GM19438 (cell line): ENCODE measurements around the gene TPD52L1.
"Not testable (repeated sequence)": the region's sequence is repeated elsewhere in the genome, so short reads cannot be mapped to it uniquely, and the experiment has no call there.

Source experiments
- ATAC-seq: cut with Tn5 transposase; IDR thresholded peaks from one replicate; pipeline ENCODE4 v1.9.1; 2021; ENCODE audit warnings: low read depth; ENCODE audit not compliant: unreplicated experiment

Gene TPD52L1

GRCh38 chr6:125138083-125138482 lies 15.5 kb upstream of the TPD52L1 start:
- no peak for ATAC-seq

- no peak for ATAC-seq
These were observed 12.8 kb upstream of the TPD52L1 start for GRCh38 chr6:125140808-125141207.

GRCh38 chr6:125142618-125143017 lies 11.0 kb upstream of the TPD52L1 start:
- ATAC-seq = no peak

GRCh38 chr6:125144822-125145221 lies 8.8 kb upstream of the TPD52L1 start:
- no peak for ATAC-seq

- no peak for ATAC-seq
These were observed 4.1 kb upstream of the TPD52L1 start for GRCh38 chr6:125149256-125150144.

- no peak for ATAC-seq
These were observed 1.9 kb upstream of the TPD52L1 start for GRCh38 chr6:125151700-125152099.

GRCh38 chr6:125154118-125154760 lies 666 bp downstream of the TPD52L1 start:
- ATAC-seq = no peak

GRCh38 chr6:125154761-125155135 lies 1.2 kb downstream of the TPD52L1 start:
- no peak for ATAC-seq

- ATAC-seq = no peak
These were observed 1.8 kb downstream of the TPD52L1 start for GRCh38 chr6:125155344-125155743.

GRCh38 chr6:125156496-125156895 lies 2.9 kb downstream of the TPD52L1 start:
- no peak for ATAC-seq

GRCh38 chr6:125157280-125157679 lies 3.7 kb downstream of the TPD52L1 start:
- ATAC-seq = no peak

- no peak for ATAC-seq
These were observed 4.2 kb downstream of the TPD52L1 start for GRCh38 chr6:125157725-125158124.

GRCh38 chr6:125163339-125163738 lies 9.8 kb downstream of the TPD52L1 start:
- ATAC-seq = not testable (repeated sequence)

GRCh38 chr6:125163811-125164210 lies 10.2 kb downstream of the TPD52L1 start:
- ATAC-seq = no peak

- no peak for ATAC-seq
These were observed 11.1 kb downstream of the TPD52L1 start for GRCh38 chr6:125164696-125165095.

- no peak for ATAC-seq
These were observed 11.7 kb downstream of the TPD52L1 start for GRCh38 chr6:125165256-125165655.

- ATAC-seq = no peak
These were observed 12.2 kb downstream of the TPD52L1 start for GRCh38 chr6:125165776-125166175.

GRCh38 chr6:125166711-125167110 lies 13.1 kb downstream of the TPD52L1 start:
- no peak for ATAC-seq

GRCh38 chr6:125167579-125167978 lies 14.0 kb downstream of the TPD52L1 start:
- ATAC-seq = no peak

GRCh38 chr6:125169058-125169457 lies 15.5 kb downstream of the TPD52L1 start:
- no peak for ATAC-seq

- no peak for ATAC-seq
These were observed 15.9 kb downstream of the TPD52L1 start for GRCh38 chr6:125169522-125169921.

- ATAC-seq = no peak
These were observed 16.8 kb downstream of the TPD52L1 start for GRCh38 chr6:125170376-125170775.
